Stimulated activated naive B cell treated with anti-CD40 and anti-IgM and Interleukin-4, amounts not matched to agents 10 μg/mL and 1 μg/mL and 100 μg/mL, for 72 hours (primary cell): Measurements from ENCODE around the gene BCAR3.
A peak's percentile ranks its signal among the peaks of the same experiment; 100 is the strongest.
"Not testable (repeated sequence)": the region's sequence is repeated elsewhere in the genome, so short reads cannot be mapped to it uniquely, and the experiment has no call there.

Source experiments
- ATAC-seq, 2 donors: fragments of 150-1000 bp; cut with Tn5 transposase; replicated peaks; 2 replicates each; pipeline ENCODE4 v1.10.0; 2021; ENCODE audit warnings: moderate library complexity in 1 of 2
- DNase-seq: peaks from one replicate; pipeline ENCODE4 v3.0.0; 2021
- H3K27ac Mint-ChIP-seq: one replicate; pipeline ENCODE4 v1.8.0; 2022; ENCODE audit warnings: mild to moderate bottlenecking, mixed read lengths
- H3K27me3 Mint-ChIP-seq, 2 donors: one replicate each; pipeline ENCODE4 v1.8.0; 2022; ENCODE audit warnings: mixed read lengths in 2 of 2
- H3K36me3 Mint-ChIP-seq, 2 donors: one replicate each; pipeline ENCODE4 v1.8.0; 2022; ENCODE audit warnings: mixed read lengths in 2 of 2, mild to moderate bottlenecking in 1 of 2
- H3K4me1 Mint-ChIP-seq, 2 donors: one replicate each; pipeline ENCODE4 v1.8.0; 2022; ENCODE audit warnings: mixed read lengths in 2 of 2, mild to moderate bottlenecking in 1 of 2
- H3K4me3 Mint-ChIP-seq, 2 donors: one replicate each; pipeline ENCODE4 v1.8.0; 2022; ENCODE audit warnings: mild to moderate bottlenecking in 2 of 2, mixed read lengths in 2 of 2, moderate library complexity in 1 of 2
- H3K9me3 Mint-ChIP-seq, 2 donors: one replicate each; pipeline ENCODE4 v1.8.0; 2022; ENCODE audit warnings: mixed read lengths in 2 of 2, mild to moderate bottlenecking in 1 of 2

Gene BCAR3

GRCh38 chr1:93598396-93598795, 83.2 kb downstream of the BCAR3 start:
- Mint-ChIP-seq H3K4me1 (peaks cover 17 to 52% of the 10 kb centered on the region in 2 donors), H3K36me3 (peaks cover 50 to 72% of the 10 kb centered on the region in 2 donors), H3K9me3 (no peaks in the 10 kb centered on the region), H3K4me3 (no peak overlapping the region), H3K27me3 (no peaks in the 10 kb centered on the region), H3K27ac (peak overlapping the region; percentile 4)
- no peak for DNase-seq
- ATAC-seq: no peak

GRCh38 chr1:93597709-93598108, 83.9 kb downstream of the BCAR3 start:
- ATAC-seq (no peak), DNase-seq (no peak)
- H3K4me3 Mint-ChIP-seq: no peak overlapping the region
- peaks cover 50 to 73% of the 10 kb centered on the region in 2 donors for H3K36me3 Mint-ChIP-seq
- peak overlapping the region; percentile 51 for H3K27ac Mint-ChIP-seq
- H3K27me3 Mint-ChIP-seq: no peaks in the 10 kb centered on the region
- H3K4me1 Mint-ChIP-seq: peaks cover 17 to 55% of the 10 kb centered on the region in 2 donors
- no peaks in the 10 kb centered on the region for H3K9me3 Mint-ChIP-seq

GRCh38 chr1:93596329-93597089, 85.1 kb downstream of the BCAR3 start:
- no peak for DNase-seq
- Mint-ChIP-seq H3K27ac (no peak overlapping the region), H3K9me3 (peaks cover 0 to 2% of the 10 kb centered on the region in 2 donors), H3K36me3 (peaks cover 51 to 74% of the 10 kb centered on the region in 2 donors), H3K27me3 (no peaks in the 10 kb centered on the region), H3K4me3 (no peak overlapping the region), H3K4me1 (peaks cover 29 to 67% of the 10 kb centered on the region in 2 donors)
- ATAC-seq: no peak

- H3K4me1 Mint-ChIP-seq: peaks cover 32 to 66% of the 10 kb centered on the region in 2 donors
- peaks cover 49 to 72% of the 10 kb centered on the region in 2 donors for H3K36me3 Mint-ChIP-seq
- DNase-seq (no peak), ATAC-seq (no peak)
- H3K9me3 Mint-ChIP-seq: peaks cover 0 to 2% of the 10 kb centered on the region in 2 donors
- H3K27ac Mint-ChIP-seq: no peak overlapping the region
- H3K27me3 Mint-ChIP-seq: no peaks in the 10 kb centered on the region
- H3K4me3 Mint-ChIP-seq: no peak overlapping the region
These were observed 85.9 kb downstream of the BCAR3 start for GRCh38 chr1:93595743-93596142.

- peaks cover 0 to 2% of the 10 kb centered on the region in 2 donors for H3K9me3 Mint-ChIP-seq
- peaks cover 32 to 62% of the 10 kb centered on the region in 2 donors for H3K4me1 Mint-ChIP-seq
- ATAC-seq (no peak), DNase-seq (no peak)
- peaks cover 51 to 74% of the 10 kb centered on the region in 2 donors for H3K36me3 Mint-ChIP-seq
- H3K27me3 Mint-ChIP-seq: no peaks in the 10 kb centered on the region
- H3K4me3 Mint-ChIP-seq: no peak overlapping the region
- peak overlapping the region; percentile 66 for H3K27ac Mint-ChIP-seq
These were observed 86.4 kb downstream of the BCAR3 start for GRCh38 chr1:93595266-93595665.

GRCh38 chr1:93594603-93594880, 87.1 kb downstream of the BCAR3 start:
- H3K4me1 Mint-ChIP-seq: peaks cover 30 to 64% of the 10 kb centered on the region in 2 donors
- peaks cover 0 to 2% of the 10 kb centered on the region in 2 donors for H3K9me3 Mint-ChIP-seq
- no peak overlapping the region for H3K4me3 Mint-ChIP-seq
- H3K27me3 Mint-ChIP-seq: no peaks in the 10 kb centered on the region
- H3K36me3 Mint-ChIP-seq: peaks cover 50 to 75% of the 10 kb centered on the region in 2 donors
- DNase-seq (no peak), ATAC-seq (no peak)
- H3K27ac Mint-ChIP-seq: no peak overlapping the region

GRCh38 chr1:93593854-93594602, 87.6 kb downstream of the BCAR3 start:
- ATAC-seq: no peak

GRCh38 chr1:93592551-93592949, 89.1 kb downstream of the BCAR3 start:
- ATAC-seq (no peak), DNase-seq (no peak)
- H3K4me1 Mint-ChIP-seq: peaks cover 37 to 68% of the 10 kb centered on the region in 2 donors
- H3K4me3 Mint-ChIP-seq: peak overlapping the region; percentile 71 to 81
- no peaks in the 10 kb centered on the region for H3K27me3 Mint-ChIP-seq
- H3K27ac Mint-ChIP-seq: peak overlapping the region; percentile 82
- peaks cover 58 to 83% of the 10 kb centered on the region in 2 donors for H3K36me3 Mint-ChIP-seq
- H3K9me3 Mint-ChIP-seq: peaks cover 0 to 4% of the 10 kb centered on the region in 2 donors

More at GRCh38 chr1:93593854-93594602, 87.6 kb downstream of the BCAR3 start:
- peaks cover 31 to 62% of the 10 kb centered on the region in 2 donors for H3K4me1 Mint-ChIP-seq
- peaks cover 55 to 75% of the 10 kb centered on the region in 2 donors for H3K36me3 Mint-ChIP-seq
- no peak overlapping the region for H3K4me3 Mint-ChIP-seq
- H3K27me3 Mint-ChIP-seq: no peaks in the 10 kb centered on the region
- H3K9me3 Mint-ChIP-seq: peaks cover 0 to 2% of the 10 kb centered on the region in 2 donors
- H3K27ac Mint-ChIP-seq: peak overlapping the region; percentile 16
- DNase-seq: no peak

GRCh38 chr1:93591676-93592550, 89.7 kb downstream of the BCAR3 start:
- peaks cover 64 to 87% of the 10 kb centered on the region in 2 donors for H3K36me3 Mint-ChIP-seq
- H3K4me3 Mint-ChIP-seq: peak overlapping the region; percentile 71 to 81
- H3K4me1 Mint-ChIP-seq: peaks cover 37 to 68% of the 10 kb centered on the region in 2 donors
- DNase-seq: peak; percentile 50
- no peaks in the 10 kb centered on the region for H3K27me3 Mint-ChIP-seq
- peaks cover 0 to 4% of the 10 kb centered on the region in 2 donors for H3K9me3 Mint-ChIP-seq
- peak; percentile 80 to 81 for ATAC-seq
- peak overlapping the region; percentile 82 for H3K27ac Mint-ChIP-seq

GRCh38 chr1:93591291-93591675, 90.4 kb downstream of the BCAR3 start:
- H3K9me3 Mint-ChIP-seq, H3K27ac Mint-ChIP-seq, H3K27me3 Mint-ChIP-seq, H3K4me3 Mint-ChIP-seq, DNase-seq: not testable (repeated sequence)
- peak; percentile 50 to 60 for ATAC-seq
- Mint-ChIP-seq H3K4me1 (peaks cover 36 to 62% of the 10 kb centered on the region in 2 donors), H3K36me3 (peaks cover 65 to 86% of the 10 kb centered on the region in 2 donors)

GRCh38 chr1:93588955-93589354, 92.7 kb downstream of the BCAR3 start:
- Mint-ChIP-seq H3K27ac (no peak overlapping the region), H3K4me1 (peaks cover 24 to 42% of the 10 kb centered on the region in 2 donors), H3K9me3 (peaks cover 0 to 4% of the 10 kb centered on the region in 2 donors), H3K4me3 (no peak overlapping the region), H3K36me3 (peaks cover 69 to 82% of the 10 kb centered on the region in 2 donors), H3K27me3 (no peaks in the 10 kb centered on the region)
- ATAC-seq (no peak), DNase-seq (no peak)

- peaks cover 24 to 35% of the 10 kb centered on the region in 2 donors for H3K4me1 Mint-ChIP-seq
- peaks cover 68 to 80% of the 10 kb centered on the region in 2 donors for H3K36me3 Mint-ChIP-seq
- ATAC-seq: no peak
These were observed 93.4 kb downstream of the BCAR3 start for GRCh38 chr1:93588206-93588605.

GRCh38 chr1:93587354-93587753, 94.3 kb downstream of the BCAR3 start:
- peaks cover 0 to 4% of the 10 kb centered on the region in 2 donors for H3K9me3 Mint-ChIP-seq
- ATAC-seq: no peak
- H3K4me1 Mint-ChIP-seq: peaks cover 20 to 30% of the 10 kb centered on the region in 2 donors
- no peaks in the 10 kb centered on the region for H3K27me3 Mint-ChIP-seq
- no peak for DNase-seq
- H3K27ac Mint-ChIP-seq: no peak overlapping the region
- H3K4me3 Mint-ChIP-seq: no peak overlapping the region
- peaks cover 73 to 84% of the 10 kb centered on the region in 2 donors for H3K36me3 Mint-ChIP-seq

More at GRCh38 chr1:93588206-93588605, 93.4 kb downstream of the BCAR3 start:
- H3K4me3 Mint-ChIP-seq: peak overlapping the region; percentile 4 to 6
- no peaks in the 10 kb centered on the region for H3K27me3 Mint-ChIP-seq
- no peak for DNase-seq
- peak overlapping the region; percentile 70 for H3K27ac Mint-ChIP-seq
- H3K9me3 Mint-ChIP-seq: peaks cover 0 to 4% of the 10 kb centered on the region in 2 donors
